NB4 (cell line): ENCODE results near the gene LRBA.

Experiments used
- CTCF ChIP-seq: IDR thresholded peaks from one replicate; pipeline ENCODE4 v1.5.1; 2012; ENCODE audit warnings: low read depth, low read length
- MAX ChIP-seq: IDR thresholded peaks from 2 replicates; pipeline ENCODE4 v1.6.1; 2011; ENCODE audit warnings: low read depth, low read length
- POLR2A ChIP-seq: IDR thresholded peaks from 2 replicates; pipeline ENCODE4 v1.6.1; 2011; ENCODE audit warnings: mild to moderate bottlenecking; ENCODE audit not compliant: insufficient read length; ENCODE audit errors: extremely low read depth

DNA sequence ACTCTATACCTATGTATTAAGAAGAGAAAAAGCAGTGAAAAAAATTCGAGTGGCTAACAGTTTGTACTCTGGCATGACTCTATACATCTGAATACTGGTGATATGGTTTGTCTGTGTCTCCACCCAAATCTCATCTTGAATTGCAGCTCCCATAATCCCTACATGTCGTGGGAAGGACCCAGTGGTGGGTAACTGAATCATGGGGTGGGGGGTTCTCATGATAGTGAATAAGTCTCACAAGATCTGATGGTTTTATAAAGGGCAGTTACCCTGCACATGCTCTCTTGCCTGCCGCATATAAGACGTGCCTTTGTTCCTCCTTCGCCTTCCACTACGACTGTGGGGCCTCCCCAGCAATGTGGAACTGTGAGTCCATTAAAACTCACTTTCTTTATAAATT, 70.4 kb downstream of the LRBA start:
- TF ChIP-seq CTCF (no peak), POLR2A (no peak), MAX (no peak)
